GM18517 (cell line): ENCODE measurements around the gene CAMSAP1.
"Not testable (repeated sequence)": the region's sequence is repeated elsewhere in the genome, so short reads cannot be mapped to it uniquely, and the experiment has no call there.

Experiments used
- ATAC-seq: cut with Tn5 transposase; IDR thresholded peaks from one replicate; pipeline ENCODE4 v1.9.1; 2021; ENCODE audit warnings: mild to moderate bottlenecking, moderate library complexity; ENCODE audit not compliant: unreplicated experiment

Gene CAMSAP1

GRCh38 chr9:135901031-135901758, 6.2 kb downstream of the CAMSAP1 start:
- no peak for ATAC-seq

DNA sequence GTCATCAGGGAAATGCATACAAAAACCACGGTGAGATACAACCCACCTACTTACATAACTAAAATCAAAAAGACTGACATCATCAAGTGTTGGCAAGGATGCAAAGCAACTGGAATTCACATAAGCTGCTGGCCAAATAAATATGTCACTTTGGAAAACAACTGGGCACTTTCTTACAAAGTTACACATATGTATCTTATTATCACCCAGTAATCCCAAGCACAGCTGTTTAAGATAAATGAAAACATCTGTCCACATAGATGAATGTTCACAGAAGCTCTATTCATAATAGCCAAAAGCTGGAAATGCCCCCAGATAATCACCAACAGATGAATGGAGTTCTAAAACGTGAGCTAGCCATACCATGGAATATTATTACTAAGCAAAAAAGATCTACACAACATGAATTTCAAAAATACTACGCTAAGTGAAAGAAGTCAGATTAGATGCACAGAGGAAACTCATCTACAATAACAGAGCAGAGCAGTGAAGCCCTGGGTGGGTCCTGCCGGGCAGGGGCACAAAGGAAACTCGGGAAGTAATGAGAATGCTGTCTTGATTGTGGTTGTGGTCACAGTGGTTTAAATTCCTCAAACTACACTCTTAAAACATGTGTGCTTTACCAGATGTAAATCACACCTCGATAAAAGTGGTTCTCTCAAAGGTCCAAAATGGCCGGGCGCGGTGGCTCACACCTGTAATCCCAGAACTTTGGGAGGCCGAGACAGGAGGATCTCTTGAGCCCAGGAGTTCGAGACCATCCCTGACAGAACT, 8.5 kb downstream of the CAMSAP1 start:
- no peak for ATAC-seq

GRCh38 chr9:135896626-135897025, 10.7 kb downstream of the CAMSAP1 start:
- no peak for ATAC-seq

- ATAC-seq, result no peak
Measured at GRCh38 chr9:135896205-135896604, 11.1 kb downstream of the CAMSAP1 start.

DNA sequence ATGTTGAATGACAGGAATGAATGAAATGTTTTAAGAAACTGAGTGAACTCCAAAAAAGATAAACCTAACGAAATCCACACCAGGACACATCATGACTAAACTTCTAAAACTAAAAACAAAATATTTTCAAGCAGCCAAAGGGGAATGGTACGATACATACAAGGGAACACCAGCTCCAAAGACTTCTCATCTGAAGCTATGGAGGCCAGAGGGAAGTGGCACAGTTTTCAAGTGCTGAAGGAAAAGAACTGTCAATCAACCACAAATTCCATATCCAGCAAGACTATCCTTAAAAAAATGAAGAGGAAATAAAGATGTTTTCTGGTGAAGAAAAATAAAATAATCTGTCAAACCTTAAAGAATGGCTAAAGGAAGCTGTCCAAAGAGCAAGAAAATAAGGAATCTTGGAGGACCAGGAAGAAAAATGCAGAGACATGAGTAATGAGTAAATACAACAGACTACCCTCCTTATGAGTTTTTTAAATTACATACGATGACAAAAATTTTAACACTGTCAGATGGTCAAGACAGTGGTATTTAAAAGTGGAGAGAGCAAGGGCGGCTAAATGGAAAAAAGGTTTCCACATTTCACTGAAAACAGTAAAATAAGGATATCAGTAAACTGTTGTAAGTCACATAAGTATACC, 12.0 kb downstream of the CAMSAP1 start:
- ATAC-seq, result no peak

DNA sequence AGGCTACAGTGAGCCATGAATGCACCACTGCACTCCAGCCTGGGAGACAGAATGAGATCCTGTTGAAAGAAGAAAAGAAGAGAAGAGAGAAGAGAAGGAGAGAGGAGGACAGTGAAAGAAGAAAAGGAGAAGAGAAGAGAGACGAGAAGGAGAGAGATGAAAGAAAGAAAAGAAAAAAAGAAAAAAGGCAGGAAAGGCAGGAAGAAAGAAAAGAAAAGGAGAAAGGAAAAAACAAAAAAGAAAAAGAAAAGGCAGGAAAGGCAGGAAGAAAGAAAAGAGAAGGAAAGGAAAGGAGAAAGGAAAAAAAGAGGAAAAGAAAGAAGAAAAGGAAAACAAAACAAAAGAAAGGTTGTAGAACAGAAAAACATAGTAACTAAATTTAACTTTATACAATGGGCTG, 14.2 kb downstream of the CAMSAP1 start:
- no peak for ATAC-seq

- ATAC-seq, result not testable (repeated sequence)
Measured at GRCh38 chr9:135892327-135892726, 15.0 kb downstream of the CAMSAP1 start.

GRCh38 chr9:135891027-135891631, 16.2 kb downstream of the CAMSAP1 start:
- ATAC-seq, result no peak

DNA sequence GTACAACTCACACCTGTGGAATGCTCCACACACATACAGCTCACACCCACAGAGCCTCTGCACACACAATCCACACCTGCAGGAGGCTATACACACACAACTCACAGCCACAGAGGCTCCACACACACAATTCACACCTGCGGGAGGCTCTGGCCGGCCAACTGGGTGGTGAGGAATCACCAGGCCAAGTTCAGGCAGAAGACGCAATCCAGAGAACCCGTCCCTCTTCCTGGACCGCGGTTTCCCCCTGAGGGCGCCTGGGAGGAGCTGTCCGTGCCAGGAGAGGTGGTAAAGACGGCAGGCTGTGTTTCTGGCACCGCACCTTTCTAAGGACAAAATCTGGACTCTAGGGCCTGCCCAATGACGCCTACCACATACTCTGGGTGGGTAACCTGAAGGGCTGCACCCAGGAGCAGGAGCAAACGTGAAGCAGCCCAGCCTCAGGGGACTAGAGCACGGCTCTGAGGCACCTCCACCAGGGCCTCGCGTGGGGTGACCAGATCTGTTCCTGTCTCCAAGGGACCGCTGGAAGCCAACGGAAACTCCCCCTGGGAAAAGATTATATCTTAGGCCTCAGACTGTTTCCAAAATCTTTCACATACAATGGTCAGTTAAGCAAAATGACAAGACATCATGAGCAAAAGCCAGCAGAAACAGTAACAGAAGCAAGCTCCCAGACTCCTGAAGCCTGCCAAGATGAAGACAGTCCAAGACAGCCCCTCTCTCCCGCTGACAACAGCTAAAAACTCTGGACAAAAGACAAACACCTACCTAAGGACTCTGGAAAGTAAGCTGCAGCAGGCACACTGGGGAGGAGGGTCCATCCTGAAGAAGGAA, 16.9 kb downstream of the CAMSAP1 start:
- no peak for ATAC-seq

- no peak for ATAC-seq
Measured at GRCh38 chr9:135889564-135890189, 17.7 kb downstream of the CAMSAP1 start.

DNA sequence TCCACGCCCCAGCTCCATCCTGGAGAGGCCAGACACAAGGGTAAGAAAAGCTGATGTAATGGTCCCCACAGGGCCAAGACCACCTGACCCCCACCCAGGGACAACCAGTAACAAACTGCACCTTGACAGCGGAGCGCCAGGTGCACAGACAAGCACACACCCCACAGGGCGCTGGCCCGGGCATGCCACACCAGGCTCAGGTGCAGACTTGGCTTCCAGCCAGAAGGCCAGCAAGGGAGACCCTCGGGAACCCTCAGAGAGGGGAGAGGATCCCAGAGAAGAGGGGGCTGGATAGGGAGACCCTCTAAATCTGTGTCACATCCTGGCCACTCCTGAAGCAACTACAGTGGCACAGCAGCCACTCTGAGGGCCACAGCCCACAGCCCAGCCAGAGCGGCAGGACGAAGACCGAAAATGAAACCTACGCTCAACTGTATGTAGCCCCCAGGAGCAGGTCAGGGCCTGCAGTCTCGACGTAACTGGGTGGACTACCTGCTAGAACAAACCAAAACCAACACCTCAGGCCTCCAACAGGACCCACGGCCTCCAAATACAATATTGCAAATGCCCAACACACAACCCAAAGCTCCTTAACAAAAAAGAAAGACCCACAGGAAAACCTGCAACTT, 18.5 kb downstream of the CAMSAP1 start:
- no peak for ATAC-seq

DNA sequence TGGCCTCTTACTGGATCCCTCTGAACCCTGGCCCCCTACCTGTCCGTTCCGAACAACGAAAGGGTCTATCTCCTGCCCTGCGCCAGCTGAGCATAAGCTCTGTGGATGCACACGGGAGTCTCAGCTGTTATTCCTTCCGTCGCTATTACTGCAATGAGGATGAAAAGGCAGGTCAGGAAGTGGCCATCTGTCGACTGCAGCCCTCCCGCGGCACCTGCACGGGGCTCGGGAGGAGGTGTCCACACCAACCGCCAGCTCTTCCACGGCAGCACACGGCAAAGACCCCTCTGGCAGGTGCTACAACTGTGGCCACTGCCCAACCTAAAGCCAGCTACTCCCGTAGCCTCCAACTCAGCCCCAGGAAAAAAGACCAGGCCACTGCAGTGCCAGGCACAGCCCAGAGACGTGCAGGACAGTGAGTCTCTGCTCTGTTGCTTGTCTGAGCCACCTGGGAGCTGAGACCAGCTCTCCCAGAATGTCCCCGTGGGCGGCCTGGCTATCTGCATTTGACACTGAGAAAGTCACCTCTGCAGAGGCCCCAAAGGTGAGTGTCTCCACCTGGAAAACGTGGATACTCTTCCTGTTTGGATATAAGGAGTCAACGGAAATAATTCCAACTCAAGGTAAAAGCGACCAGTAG, 19.1 kb downstream of the CAMSAP1 start:
- ATAC-seq, result no peak

- ATAC-seq, result no peak
Measured at GRCh38 chr9:135887585-135888050, 19.7 kb downstream of the CAMSAP1 start.

DNA sequence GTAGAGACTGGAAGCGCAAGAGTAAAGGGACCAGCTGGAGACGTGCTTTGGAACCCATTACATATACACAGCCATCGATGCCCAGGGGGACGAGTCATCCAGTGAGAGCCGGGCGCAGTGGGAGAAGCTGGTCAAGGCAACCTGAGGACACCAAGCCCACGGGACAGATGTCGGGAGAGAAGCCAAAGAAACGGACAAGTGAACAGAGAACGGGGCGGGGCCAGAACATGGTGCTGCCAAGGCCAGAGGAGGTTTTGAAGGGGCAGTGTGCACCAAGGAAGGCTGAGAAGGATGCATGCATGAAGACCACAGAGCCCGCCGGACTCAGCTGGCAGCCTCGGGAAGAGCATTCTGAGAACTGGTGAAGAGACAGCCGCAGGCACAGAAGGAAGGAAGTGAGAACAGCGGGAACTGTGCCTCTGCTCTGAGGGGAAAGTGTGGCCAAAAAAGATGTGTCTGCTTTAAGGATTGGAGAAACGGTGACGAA, 20.3 kb downstream of the CAMSAP1 start:
- ATAC-seq, result no peak

DNA sequence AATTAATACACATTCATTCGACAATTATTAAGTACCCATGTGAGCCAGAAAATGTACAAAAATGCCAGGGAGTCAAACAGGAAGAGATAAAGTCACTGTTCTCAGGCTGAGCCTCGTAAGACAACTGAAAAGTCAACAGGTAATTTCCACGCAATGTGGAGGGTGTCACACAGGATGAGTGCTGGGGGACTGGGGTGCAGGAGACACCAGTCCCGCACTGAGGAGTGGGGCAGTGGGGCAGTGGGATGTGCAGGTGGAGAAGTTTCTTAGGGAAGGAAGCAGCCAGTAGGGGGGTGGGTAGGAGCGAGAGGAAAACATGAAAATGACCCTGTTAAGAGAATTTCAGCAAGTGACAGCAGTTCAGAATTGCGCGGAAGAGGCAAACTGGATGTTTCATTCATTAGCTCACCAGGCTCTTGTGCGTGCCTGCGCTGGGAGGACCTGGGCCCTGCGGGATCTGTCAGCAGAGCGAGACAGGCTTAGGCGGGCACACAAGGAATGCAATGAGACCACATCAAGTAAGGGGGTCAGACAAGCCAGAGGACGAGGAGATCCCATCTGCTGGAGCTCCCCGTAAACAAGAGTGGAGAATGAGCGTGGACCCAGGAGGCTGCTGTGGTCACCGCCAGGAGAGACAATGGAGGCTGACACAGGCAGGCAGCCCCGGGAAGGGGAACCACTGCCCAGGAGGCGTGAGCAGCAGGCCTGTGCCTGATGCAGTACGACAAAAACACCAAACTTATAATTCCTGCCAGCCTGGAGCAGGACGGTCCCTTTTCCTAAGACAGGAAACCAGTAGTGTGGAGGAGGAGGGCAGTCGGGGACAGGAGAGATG, 21.0 kb downstream of the CAMSAP1 start:
- ATAC-seq, result no peak

DNA sequence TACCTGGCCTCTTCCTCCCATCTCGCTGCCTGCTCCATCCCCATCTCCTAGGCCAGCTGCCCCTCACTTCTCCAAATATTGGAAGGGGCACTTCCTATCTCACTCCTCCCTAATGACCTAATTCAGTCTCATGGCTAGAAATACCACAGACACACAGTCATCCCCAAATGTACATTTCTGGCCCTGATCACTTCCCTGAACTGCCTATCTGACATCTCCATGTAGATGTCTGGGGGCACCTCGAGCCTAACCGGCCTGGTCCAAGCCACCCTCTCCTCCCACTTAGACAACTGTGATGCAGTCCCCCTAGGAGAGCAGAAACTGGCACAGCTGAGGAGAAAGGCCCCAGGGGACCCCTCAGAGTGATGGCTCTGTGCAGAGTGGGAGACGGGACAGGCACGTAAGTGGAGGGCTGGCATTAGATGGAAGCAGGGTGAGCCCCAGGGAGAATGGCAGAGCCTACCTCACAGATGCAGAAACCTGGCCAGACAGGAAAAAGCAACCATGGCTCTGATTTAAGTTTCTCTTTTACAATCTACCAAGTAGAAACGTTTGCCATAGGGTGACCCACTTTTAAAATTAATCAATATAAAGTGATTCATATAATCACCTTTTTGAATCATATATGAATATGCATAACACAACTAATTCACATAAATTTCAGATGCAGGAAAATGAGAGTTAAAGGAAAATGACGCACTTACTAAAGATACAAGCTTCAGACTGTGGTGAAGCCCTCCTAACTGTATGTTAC, 22.1 kb downstream of the CAMSAP1 start:
- no peak for ATAC-seq

DNA sequence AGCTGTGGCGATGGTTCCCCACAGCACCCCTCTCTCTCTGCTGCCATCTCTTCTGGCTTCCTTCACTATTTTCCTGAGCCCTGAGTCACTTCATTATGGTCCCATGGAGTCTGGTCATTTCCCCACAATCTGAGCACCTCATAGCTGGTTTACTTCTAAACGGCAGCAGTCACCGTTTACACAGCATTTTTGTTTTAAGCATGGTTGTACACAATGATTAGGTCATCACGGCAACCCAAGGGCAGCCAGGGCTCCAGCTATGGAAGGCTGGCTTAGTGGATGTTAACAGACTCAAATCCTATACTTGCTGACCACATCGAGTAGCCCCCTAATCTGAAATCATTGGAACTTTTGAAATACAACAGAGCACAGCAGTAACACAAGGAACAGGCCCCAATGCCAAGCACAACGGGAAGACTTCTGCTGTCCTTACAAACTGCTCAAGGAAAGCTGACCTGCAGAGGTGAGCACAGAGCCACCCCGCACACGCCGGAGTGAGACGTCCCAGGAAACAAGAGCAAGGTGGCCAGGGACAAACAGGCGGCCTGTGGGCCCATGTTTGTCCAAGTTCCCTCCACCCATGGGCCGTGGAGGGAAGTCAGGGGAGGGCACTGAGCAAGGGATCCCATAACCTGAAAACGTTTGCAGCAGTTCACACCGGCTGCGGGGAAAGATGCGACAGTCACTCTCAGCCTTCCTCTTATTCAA, 22.9 kb downstream of the CAMSAP1 start:
- ATAC-seq, result no peak
